Esophagus muscularis mucosa (tissue), 4 donors: ENCODE data around the gene LAMA1. TPM values are rescaled to one million over a fixed set of nuclear protein-coding genes. Genes with fewer than 3 reads are reported as not detected.

Source experiments
- DNase-seq: peaks from one replicate; pipeline ENCODE4 v3.0.0-alpha.2; 2017; ENCODE audit errors: extremely low spot score
- H3K27ac ChIP-seq, 4 donors: fragments of 200-600 bp; sonication (generic); replicated peaks in 1 of 4; 1 replicate in 3 of 4; 2 replicates in 1 of 4; pipeline ENCODE4 v1.5.1; 2016 to 2019; ENCODE audit warnings: mild to moderate bottlenecking in 1 of 4
- H3K27me3 ChIP-seq, 4 donors: fragments of 200-600 bp; sonication (generic); one replicate each; pipeline versions ENCODE4 v1.5.1 to v1.6.0; 2016 to 2019
- H3K36me3 ChIP-seq, 4 donors: fragments of 200-600 bp; sonication (generic); one replicate each; pipeline ENCODE4 v1.5.1; 2016 to 2019
- H3K4me1 ChIP-seq, 4 donors: fragments of 200-600 bp; sonication (generic); one replicate each; pipeline ENCODE4 v1.5.1; 2016 to 2019
- H3K4me3 ChIP-seq, 4 donors: fragments of 200-600 bp; sonication (generic); 1 replicate in 2 of 4; 2 replicates in 2 of 4; pipeline ENCODE4 v1.5.1; 2016 to 2019; ENCODE audit warnings: mild to moderate bottlenecking in 4 of 4, moderate library complexity in 1 of 4
- H3K9me3 ChIP-seq, 4 donors: fragments of 200-600 bp; sonication (generic); 1 replicate in 3 of 4; 2 replicates in 1 of 4; pipeline ENCODE4 v1.5.1; 2016 to 2019
- EP300 ChIP-seq: sonication (generic); formaldehyde crosslinking; IDR thresholded peaks from one replicate; pipeline ENCODE4 v1.6.1; 2017; ENCODE audit warnings: antibody characterized with exemption
- POLR2A ChIP-seq: fragments of 450-650 bp; IDR thresholded peaks from one replicate; pipeline ENCODE4 v1.6.1; 2017; ENCODE audit warnings: antibody characterized with exemption, moderate library complexity, mild to moderate bottlenecking, low read depth
- POLR2AphosphoS5 ChIP-seq, 2 donors: sonication (generic); formaldehyde crosslinking; IDR thresholded peaks; one replicate each; pipeline ENCODE4 v1.6.1; 2017; ENCODE audit warnings: antibody characterized with exemption in 2 of 2
- WGBS: methylation state at CpG from one replicate; pipeline ENCODE4 v1.1.5; 2018; 5-methylcytosine and 5-hydroxymethylcytosine counted together
- intact Hi-C: fragments of 100-400 bp; cut with DNase I; formaldehyde crosslinking; loops from one replicate; pipeline ENCODE4 v1.15.1; 2023
- total RNA-seq, 4 donors: library from RNA; depleted of rRNA; stranded (reverse); fragments of >200 nt; gene quantifications; one replicate each; pipeline versions ENCODE4 v1.1.0 to v1.2.1, GENCODE V29; 2016
- TF ChIP-seq, protein P1 (sequence below), 3 experiments: fragments of 200-600 bp in 2 of 3; fragments of 450-650 bp in 1 of 3; sonication (generic) in 2 of 3; IDR thresholded peaks; one replicate each; pipeline ENCODE4 v1.5.1; 2017 to 2019; ENCODE audit warnings: antibody characterized with exemption in 3 of 3, mild to moderate bottlenecking in 2 of 3, moderate library complexity in 1 of 3

Gene LAMA1
- total RNA-seq, 4 donors from 2014 or later: 0.17 to 0.69 (median 0.37) TPM

DNA sequence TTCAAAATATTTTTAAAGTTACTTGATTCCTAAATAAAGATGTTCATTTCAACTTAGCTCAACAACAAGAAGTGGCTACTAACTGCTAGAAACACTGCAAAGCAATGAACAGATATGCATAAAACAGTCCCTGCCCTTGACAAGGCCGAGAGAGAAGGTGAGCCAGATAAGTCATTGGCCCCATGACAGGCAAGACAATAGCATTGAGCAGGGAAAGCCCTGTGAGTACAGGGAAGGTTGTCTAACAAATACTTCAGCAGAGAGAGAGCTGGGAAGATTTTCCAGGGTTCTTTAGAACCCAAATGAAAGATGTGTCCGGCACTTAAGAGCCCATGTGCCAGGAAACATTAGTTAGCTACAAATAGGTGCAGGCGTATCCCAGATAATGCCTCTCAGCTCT lies 4.7 kb downstream of the LAMA1 start:
- H3K36me3 ChIP-seq: no peaks in the 10 kb centered on the region
- 86% methylated on average over 3 of the region's 3 CpGs for WGBS
- no peak overlapping the region for H3K4me3 ChIP-seq
- intact Hi-C loops: no loop called here
- H3K27me3 ChIP-seq: peaks cover 0 to 87% (median 23%) of the 10 kb centered on the region in 4 donors
- H3K4me1 ChIP-seq: peaks cover 14 to 23% (median 22%) of the 10 kb centered on the region in 4 donors
- DNase-seq: no peak
- H3K27ac ChIP-seq: no peak overlapping the region
- peaks cover 0 to 3% (median 0%) of the 10 kb centered on the region in 4 donors for H3K9me3 ChIP-seq
- TF ChIP-seq, protein P1, sequence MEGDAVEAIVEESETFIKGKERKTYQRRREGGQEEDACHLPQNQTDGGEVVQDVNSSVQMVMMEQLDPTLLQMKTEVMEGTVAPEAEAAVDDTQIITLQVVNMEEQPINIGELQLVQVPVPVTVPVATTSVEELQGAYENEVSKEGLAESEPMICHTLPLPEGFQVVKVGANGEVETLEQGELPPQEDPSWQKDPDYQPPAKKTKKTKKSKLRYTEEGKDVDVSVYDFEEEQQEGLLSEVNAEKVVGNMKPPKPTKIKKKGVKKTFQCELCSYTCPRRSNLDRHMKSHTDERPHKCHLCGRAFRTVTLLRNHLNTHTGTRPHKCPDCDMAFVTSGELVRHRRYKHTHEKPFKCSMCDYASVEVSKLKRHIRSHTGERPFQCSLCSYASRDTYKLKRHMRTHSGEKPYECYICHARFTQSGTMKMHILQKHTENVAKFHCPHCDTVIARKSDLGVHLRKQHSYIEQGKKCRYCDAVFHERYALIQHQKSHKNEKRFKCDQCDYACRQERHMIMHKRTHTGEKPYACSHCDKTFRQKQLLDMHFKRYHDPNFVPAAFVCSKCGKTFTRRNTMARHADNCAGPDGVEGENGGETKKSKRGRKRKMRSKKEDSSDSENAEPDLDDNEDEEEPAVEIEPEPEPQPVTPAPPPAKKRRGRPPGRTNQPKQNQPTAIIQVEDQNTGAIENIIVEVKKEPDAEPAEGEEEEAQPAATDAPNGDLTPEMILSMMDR (IDR thresholded peaks at IDR 0.05): no peak
- TF ChIP-seq POLR2A (no peak), POLR2AphosphoS5 (IDR thresholded peaks at IDR 0.05) (no peak), EP300 (no peak)

DNA sequence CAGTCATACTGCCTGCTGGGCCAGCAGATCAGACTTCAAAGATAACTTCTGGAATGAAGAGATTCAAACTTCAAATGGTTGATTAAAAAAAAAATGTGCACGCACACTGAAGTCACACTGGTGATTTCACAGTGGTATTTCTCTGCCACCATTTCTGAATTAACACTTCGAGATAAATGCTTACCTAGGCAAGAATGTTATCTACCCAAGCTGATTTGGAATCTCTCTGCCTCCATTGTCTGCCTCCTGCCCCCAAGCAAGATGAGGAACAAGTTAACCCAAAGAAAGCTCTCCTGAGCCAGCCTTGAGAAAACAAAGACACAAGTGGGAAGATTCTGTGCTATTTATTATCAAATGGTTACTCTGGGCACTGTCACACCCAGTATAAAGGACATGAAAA lies 6.5 kb downstream of the LAMA1 start:
- H3K27ac ChIP-seq: no peak overlapping the region
- H3K27me3 ChIP-seq: peaks cover 0 to 69% (median 8%) of the 10 kb centered on the region in 4 donors
- peaks cover 3 to 5% (median 4%) of the 10 kb centered on the region in 4 donors for H3K4me1 ChIP-seq
- intact Hi-C loops: no loop called here
- H3K36me3 ChIP-seq: no peaks in the 10 kb centered on the region
- TF ChIP-seq POLR2A (no peak), POLR2AphosphoS5 (IDR thresholded peaks at IDR 0.05) (no peak), EP300 (no peak)
- TF ChIP-seq, protein P1 (IDR thresholded peaks at IDR 0.05): no peak
- no peak for DNase-seq
- H3K4me3 ChIP-seq: no peak overlapping the region
- 82% methylated on average over 2 of the region's 2 CpGs for WGBS
- H3K9me3 ChIP-seq: peaks cover 0 to 3% (median 0%) of the 10 kb centered on the region in 4 donors

DNA sequence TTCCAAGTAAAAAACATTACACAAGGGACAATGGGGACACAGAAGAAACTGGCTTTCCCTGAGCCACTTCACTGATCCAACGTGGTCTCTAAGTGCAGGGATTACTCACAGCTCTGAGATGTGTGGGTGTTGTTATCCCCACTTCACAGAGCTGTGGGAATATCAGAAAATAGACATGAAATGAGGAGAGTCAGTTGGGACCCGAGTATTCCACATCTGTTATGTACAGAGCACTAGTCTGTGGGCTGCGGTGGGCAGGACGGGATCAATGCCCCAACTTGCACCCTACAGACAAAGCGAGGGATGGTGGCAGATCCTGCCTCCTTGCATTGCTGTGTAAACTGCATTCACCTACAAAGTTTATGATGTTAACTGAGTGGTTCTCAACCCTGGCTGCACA lies 11.7 kb downstream of the LAMA1 start:
- intact Hi-C loops: no loop called here
- Histone ChIP-seq H3K27ac (no peak overlapping the region), H3K36me3 (no peaks in the 10 kb centered on the region), H3K4me3 (no peak overlapping the region), H3K27me3 (peaks cover 0 to 24% (median 0%) of the 10 kb centered on the region in 4 donors), H3K4me1 (no peaks in the 10 kb centered on the region), H3K9me3 (no peaks in the 10 kb centered on the region)
- TF ChIP-seq, protein P1 (IDR thresholded peaks at IDR 0.05): no peak
- TF ChIP-seq POLR2AphosphoS5 (IDR thresholded peaks at IDR 0.05) (no peak), POLR2A (no peak), EP300 (no peak)
- 80% methylated on average over 5 of the region's 5 CpGs for WGBS
- DNase-seq: no peak

DNA sequence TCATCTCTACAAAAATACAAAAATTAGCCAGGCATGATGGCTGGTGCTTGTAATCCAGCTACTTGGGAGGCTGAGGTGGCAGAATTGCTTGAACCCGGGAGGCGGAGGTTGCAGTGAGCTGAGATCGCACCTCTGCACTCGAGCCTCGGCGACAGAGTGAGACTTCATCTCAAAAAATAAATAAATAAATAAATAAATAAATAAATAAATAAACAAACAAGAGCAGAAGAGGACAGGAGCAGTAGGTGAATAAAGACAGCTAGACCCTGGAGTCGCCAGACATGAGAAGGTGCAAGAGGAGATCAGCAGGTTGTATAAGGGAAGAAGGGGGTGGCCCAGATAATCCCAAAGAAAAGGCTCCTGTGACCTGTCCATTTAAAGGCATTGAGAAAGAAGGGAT lies 12.3 kb downstream of the LAMA1 start:
- no peaks in the 10 kb centered on the region for H3K4me1 ChIP-seq
- no peak for TF ChIP-seq POLR2A
- TF ChIP-seq, protein P1 (IDR thresholded peaks at IDR 0.05): no peak
- no peak for TF ChIP-seq EP300
- TF ChIP-seq POLR2AphosphoS5 (IDR thresholded peaks at IDR 0.05): no peak
- 91% methylated on average over 7 of the region's 7 CpGs for WGBS
- H3K4me3 ChIP-seq: no peak overlapping the region
- H3K27ac ChIP-seq: no peak overlapping the region
- intact Hi-C loops: no loop called here
- no peak for DNase-seq
- H3K27me3 ChIP-seq: peaks cover 0 to 18% (median 0%) of the 10 kb centered on the region in 4 donors
- H3K9me3 ChIP-seq: no peaks in the 10 kb centered on the region
- no peaks in the 10 kb centered on the region for H3K36me3 ChIP-seq

DNA sequence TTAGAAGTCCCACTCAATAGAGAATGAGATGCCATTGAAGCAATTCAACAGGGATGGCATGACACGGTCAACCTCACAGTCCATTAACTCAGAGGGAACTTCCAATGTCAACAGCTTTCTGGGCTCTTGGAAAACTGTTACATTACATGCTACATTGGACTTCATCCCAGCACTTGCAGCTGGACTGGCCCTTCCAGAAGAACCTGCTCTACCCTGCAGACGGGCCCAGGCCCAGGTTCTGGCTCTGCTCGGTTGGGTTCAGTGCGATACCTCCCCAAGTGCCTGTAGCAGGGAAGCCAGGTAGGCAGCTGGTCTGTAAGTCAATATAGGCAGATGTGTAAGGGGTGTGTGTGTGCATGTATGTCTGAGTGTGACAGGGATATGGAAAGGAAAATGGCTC lies 12.9 kb downstream of the LAMA1 start:
- no peak for DNase-seq
- no peak for TF ChIP-seq POLR2A
- TF ChIP-seq EP300: no peak
- TF ChIP-seq, protein P1 (IDR thresholded peaks at IDR 0.05): no peak
- TF ChIP-seq POLR2AphosphoS5 (IDR thresholded peaks at IDR 0.05): no peak
- Histone ChIP-seq H3K4me3 (no peak overlapping the region), H3K4me1 (no peaks in the 10 kb centered on the region), H3K27ac (no peak overlapping the region), H3K9me3 (no peaks in the 10 kb centered on the region), H3K27me3 (peaks cover 0 to 12% (median 0%) of the 10 kb centered on the region in 4 donors), H3K36me3 (no peaks in the 10 kb centered on the region)
- WGBS: 94% methylated on average over 4 of the region's 4 CpGs
- intact Hi-C loops: no loop called here
